SK-N-SH treated with all-trans-retinoic acid at 6 μM for 48 hours (cell line): ENCODE measurements around the gene KLHL21.

Experiments used
- ARNTL ChIP-seq: fragments of 450-650 bp; formaldehyde crosslinking; IDR thresholded peaks from 2 replicates; pipeline ENCODE4 v1.5.0; 2020; ENCODE audit warnings: low read depth, mild to moderate bottlenecking, moderate library complexity, borderline replicate concordance
- CSDC2 ChIP-seq: fragments of 250-450 bp; sonication (Bioruptor Pico); IDR thresholded peaks from 2 replicates; pipeline ENCODE4 v1.5.0; 2020; ENCODE audit warnings: mild to moderate bottlenecking, moderate library complexity
- ESRRG ChIP-seq: fragments of 250-450 bp; sonication (Bioruptor Pico); IDR thresholded peaks from 2 replicates; pipeline ENCODE4 v1.6.1; 2021; ENCODE audit warnings: mild to moderate bottlenecking
- GLIS3 ChIP-seq: fragments of 250-450 bp; sonication (Bioruptor Pico); IDR thresholded peaks from 2 replicates; pipeline ENCODE4 v1.5.0; 2020; ENCODE audit warnings: mild to moderate bottlenecking, moderate library complexity
- ISL1 ChIP-seq: fragments of 250-450 bp; sonication (Bioruptor Pico); IDR thresholded peaks from 2 replicates; pipeline ENCODE4 v2.1.2; 2022; ENCODE audit warnings: mild to moderate bottlenecking, moderate library complexity
- PATZ1 ChIP-seq: fragments of 250-450 bp; sonication (Bioruptor Pico); IDR thresholded peaks from 2 replicates; pipeline ENCODE4 v1.8.0; 2020; ENCODE audit warnings: mild to moderate bottlenecking, moderate library complexity, borderline replicate concordance
- RARB ChIP-seq: fragments of 250-450 bp; sonication (Bioruptor Pico); IDR thresholded peaks from 2 replicates; pipeline ENCODE4 v1.8.0; 2021; ENCODE audit warnings: mild to moderate bottlenecking, moderate library complexity
- TCF4 ChIP-seq: fragments of 250-450 bp; sonication (Bioruptor Pico); IDR thresholded peaks from 2 replicates; pipeline ENCODE4 v1.8.0; 2021; ENCODE audit warnings: mild to moderate bottlenecking, moderate library complexity, borderline replicate concordance
- ZFP3 ChIP-seq: fragments of 250-450 bp; sonication (Bioruptor Pico); IDR thresholded peaks from 2 replicates; pipeline ENCODE4 v1.5.0; 2020; ENCODE audit warnings: mild to moderate bottlenecking, moderate library complexity
- ZNF70 ChIP-seq: fragments of 450-650 bp; formaldehyde crosslinking; IDR thresholded peaks from 2 replicates; pipeline ENCODE4 v1.5.0; 2020; ENCODE audit warnings: mild to moderate bottlenecking, moderate library complexity
- ZNF8 ChIP-seq: fragments of 450-650 bp; formaldehyde crosslinking; IDR thresholded peaks from 2 replicates; pipeline ENCODE4 v1.5.0; 2020; ENCODE audit warnings: mild to moderate bottlenecking, moderate library complexity
- TF ChIP-seq, protein P1 (sequence below): fragments of 250-450 bp; sonication (Bioruptor Pico); IDR thresholded peaks from 2 replicates; pipeline ENCODE4 v1.5.1; 2020; ENCODE audit warnings: low read depth, mild to moderate bottlenecking, moderate library complexity
- TF ChIP-seq, protein P2 (sequence below): fragments of 250-450 bp; sonication (Bioruptor Pico); IDR thresholded peaks from 2 replicates; pipeline ENCODE4 v1.5.0; 2020; ENCODE audit warnings: mild to moderate bottlenecking, moderate library complexity

DNA sequence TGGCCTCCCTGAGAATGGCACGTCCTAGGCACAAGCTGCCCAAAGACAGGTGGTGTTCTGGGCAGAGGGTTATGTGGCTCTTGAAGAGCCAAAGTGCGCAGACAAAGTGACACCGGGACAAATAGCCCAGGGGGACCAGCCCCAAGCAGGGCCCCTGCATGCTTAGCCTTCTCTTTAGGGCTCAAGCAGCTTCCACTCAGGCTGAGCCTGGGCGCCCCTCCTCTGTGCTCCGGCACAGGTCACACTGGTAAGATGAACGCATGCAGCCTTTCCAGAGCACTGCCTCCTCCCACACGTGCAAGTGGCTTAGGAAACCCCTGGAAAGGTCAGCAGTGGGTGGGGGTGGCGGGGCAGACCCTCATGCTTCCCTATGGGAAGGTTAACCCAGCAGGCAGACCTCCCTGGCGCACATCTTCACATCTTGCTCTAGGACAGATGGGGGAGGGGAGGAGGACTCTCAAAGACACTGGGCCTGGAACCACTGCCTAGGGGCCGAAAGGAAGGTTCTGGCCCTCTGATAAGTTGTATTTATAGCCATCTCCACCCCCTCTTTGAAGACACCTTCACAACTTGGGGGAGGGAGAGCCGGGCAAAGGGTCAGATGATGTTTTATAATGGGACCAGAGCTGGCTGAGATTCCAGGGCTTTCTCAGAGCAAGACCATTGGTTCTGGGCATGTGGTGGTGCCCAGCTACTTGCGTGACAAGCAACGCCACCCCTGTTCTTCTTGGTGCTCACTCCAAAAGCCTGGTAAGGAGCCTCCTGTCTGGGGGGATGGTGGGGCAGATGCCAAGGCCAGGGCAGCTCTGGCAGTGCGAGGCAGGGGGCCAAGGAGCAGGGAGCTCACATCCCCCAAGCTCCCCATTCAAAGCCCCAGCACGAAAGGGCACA is 5.5 kb downstream of the KLHL21 start:
- no peak for TF ChIP-seq ISL1 (CRISPR knock-in tag)
- no peak for TF ChIP-seq ZNF8 (CRISPR knock-in tag)
- TF ChIP-seq CSDC2 (CRISPR knock-in tag): no peak
- no peak for TF ChIP-seq PATZ1 (CRISPR knock-in tag)
- TF ChIP-seq, protein P1, sequence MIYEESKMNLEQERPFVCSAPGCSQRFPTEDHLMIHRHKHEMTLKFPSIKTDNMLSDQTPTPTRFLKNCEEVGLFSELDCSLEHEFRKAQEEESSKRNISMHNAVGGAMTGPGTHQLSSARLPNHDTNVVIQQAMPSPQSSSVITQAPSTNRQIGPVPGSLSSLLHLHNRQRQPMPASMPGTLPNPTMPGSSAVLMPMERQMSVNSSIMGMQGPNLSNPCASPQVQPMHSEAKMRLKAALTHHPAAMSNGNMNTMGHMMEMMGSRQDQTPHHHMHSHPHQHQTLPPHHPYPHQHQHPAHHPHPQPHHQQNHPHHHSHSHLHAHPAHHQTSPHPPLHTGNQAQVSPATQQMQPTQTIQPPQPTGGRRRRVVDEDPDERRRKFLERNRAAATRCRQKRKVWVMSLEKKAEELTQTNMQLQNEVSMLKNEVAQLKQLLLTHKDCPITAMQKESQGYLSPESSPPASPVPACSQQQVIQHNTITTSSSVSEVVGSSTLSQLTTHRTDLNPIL: no peak
- no peak for TF ChIP-seq ZFP3 (CRISPR knock-in tag)
- no peak for TF ChIP-seq RARB (CRISPR knock-in tag)
- no peak for TF ChIP-seq ZNF70 (CRISPR knock-in tag)
- TF ChIP-seq ARNTL: no peak
- no peak for TF ChIP-seq GLIS3 (CRISPR knock-in tag)
- TF ChIP-seq, protein P2, sequence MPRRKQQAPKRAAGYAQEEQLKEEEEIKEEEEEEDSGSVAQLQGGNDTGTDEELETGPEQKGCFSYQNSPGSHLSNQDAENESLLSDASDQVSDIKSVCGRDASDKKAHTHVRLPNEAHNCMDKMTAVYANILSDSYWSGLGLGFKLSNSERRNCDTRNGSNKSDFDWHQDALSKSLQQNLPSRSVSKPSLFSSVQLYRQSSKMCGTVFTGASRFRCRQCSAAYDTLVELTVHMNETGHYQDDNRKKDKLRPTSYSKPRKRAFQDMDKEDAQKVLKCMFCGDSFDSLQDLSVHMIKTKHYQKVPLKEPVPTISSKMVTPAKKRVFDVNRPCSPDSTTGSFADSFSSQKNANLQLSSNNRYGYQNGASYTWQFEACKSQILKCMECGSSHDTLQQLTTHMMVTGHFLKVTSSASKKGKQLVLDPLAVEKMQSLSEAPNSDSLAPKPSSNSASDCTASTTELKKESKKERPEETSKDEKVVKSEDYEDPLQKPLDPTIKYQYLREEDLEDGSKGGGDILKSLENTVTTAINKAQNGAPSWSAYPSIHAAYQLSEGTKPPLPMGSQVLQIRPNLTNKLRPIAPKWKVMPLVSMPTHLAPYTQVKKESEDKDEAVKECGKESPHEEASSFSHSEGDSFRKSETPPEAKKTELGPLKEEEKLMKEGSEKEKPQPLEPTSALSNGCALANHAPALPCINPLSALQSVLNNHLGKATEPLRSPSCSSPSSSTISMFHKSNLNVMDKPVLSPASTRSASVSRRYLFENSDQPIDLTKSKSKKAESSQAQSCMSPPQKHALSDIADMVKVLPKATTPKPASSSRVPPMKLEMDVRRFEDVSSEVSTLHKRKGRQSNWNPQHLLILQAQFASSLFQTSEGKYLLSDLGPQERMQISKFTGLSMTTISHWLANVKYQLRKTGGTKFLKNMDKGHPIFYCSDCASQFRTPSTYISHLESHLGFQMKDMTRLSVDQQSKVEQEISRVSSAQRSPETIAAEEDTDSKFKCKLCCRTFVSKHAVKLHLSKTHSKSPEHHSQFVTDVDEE (CRISPR knock-in tag): no peak
- TF ChIP-seq TCF4 (CRISPR knock-in tag): no peak
- no peak for TF ChIP-seq ESRRG
